Renal cortex interstitium (tissue), 11 donors: ENCODE measurements around the gene GPC3. TPM values are rescaled to one million over a fixed set of nuclear protein-coding genes. Genes with fewer than 3 reads are reported as not detected.
A peak's percentile ranks its signal among the peaks of the same experiment; 100 is the strongest.

ENCODE experiments used
- DNase-seq, 11 donors: peaks; one replicate each; pipeline ENCODE4 v3.0.0-alpha.2; 2013; ENCODE audit warnings: low read depth in 9 of 11, low spot score in 4 of 11; ENCODE audit errors: extremely low read depth in 1 of 11
- polyA plus RNA-seq, 3 donors: library from polyadenylated mRNA; unstranded; fragments of 120-200 nt; gene quantifications; one replicate each; pipeline ENCODE4 v1.2.1, GENCODE V29; 2013; ENCODE audit not compliant: insufficient read length in 3 of 3

The GPC3 gene
- polyA plus RNA-seq, 3 donors = 1,038 to 1,396 (median 1,308) TPM

DNA sequence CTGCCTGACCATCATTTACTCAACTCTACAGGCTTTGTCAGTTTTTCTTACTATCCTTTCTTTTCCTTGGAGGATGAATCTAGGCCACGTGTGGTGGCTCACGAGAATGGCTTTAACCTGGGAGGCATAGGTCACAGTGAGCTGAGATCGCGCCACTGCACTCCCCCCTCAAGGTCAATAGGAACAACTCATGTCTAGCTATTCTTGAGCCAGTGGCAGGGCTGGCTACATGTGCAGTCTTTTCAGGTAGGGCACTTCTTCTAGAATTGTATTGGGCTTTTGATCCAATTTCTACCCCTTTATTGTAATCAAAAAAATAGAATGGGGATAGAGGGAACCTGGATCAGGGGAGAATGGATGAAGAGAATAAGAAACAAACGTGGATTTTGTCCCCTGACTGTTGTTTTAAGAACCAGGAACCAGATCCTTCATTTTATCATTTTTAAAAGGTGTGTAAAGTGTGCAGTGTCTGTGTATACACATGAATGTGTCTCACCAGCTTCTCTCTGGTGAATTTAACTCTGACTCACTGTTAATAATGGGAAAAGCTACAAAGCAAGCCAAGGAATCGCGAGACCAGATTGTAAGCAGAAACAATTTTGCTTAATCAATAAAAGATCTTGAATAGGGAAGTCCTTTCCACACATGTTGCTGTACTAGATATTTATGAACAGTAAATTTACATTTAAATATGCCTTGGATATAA lies 286.2 kb downstream of the GPC3 start:
- DNase-seq = no peak

- DNase-seq = no peak
Observed at GRCh38 chrX:133698298-133698697, 287.1 kb downstream of the GPC3 start.

- no peak for DNase-seq
Observed at GRCh38 chrX:133697656-133698055, 287.7 kb downstream of the GPC3 start.

GRCh38 chrX:133689997-133690599 lies 295.3 kb downstream of the GPC3 start:
- no peak for DNase-seq

GRCh38 chrX:133685822-133686221 lies 299.6 kb downstream of the GPC3 start:
- no peak for DNase-seq

GRCh38 chrX:133681897-133682296 lies 303.5 kb downstream of the GPC3 start:
- no peak for DNase-seq

GRCh38 chrX:133681421-133681820 lies 304.0 kb downstream of the GPC3 start:
- DNase-seq = no peak

DNA sequence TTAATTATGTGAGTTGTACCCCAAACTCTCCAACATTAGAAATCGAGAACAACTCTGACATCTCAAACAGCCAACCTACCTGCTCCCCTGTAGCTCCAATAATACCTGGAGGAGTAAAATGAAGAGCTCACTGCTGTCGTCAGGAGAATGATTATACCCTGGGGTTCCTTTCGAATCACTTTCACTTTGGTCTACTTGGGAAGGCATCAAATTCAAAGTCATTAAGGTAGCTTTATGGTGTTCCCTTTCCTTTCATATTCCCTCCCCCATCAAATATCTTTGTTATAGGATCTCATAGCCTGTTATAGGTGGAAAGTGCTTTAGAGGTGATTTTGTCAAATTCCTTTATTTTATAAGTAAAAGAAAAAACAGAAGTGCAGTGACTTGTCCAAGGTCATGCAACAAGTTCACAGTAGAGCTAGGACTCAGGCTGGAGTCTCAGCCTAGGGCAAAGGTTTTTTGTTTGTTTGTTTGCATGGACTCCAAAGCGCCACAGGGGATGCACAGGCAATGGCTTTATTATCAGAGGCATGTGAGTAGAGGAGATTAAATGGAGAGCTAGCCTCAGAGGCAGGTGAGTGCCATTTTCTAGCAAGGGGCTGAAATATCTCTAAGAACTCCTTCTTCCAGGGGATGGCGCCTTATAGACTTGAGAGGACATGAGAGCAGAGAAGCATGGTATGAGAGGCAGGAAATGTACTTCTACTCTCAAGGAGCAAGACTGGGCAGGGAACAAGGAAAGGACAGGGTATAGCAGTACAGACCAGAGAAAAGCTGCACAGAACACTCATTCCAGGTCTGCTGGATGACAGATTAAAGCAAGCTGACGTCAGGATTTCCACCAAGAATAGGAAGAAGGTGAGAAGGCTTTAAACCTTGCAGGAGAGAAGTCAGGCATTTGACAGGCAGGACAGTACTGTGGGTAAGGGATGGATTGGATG lies 308.0 kb downstream of the GPC3 start:
- DNase-seq = no peak

GRCh38 chrX:133676344-133677122 lies 308.9 kb downstream of the GPC3 start:
- DNase-seq = no peak

DNA sequence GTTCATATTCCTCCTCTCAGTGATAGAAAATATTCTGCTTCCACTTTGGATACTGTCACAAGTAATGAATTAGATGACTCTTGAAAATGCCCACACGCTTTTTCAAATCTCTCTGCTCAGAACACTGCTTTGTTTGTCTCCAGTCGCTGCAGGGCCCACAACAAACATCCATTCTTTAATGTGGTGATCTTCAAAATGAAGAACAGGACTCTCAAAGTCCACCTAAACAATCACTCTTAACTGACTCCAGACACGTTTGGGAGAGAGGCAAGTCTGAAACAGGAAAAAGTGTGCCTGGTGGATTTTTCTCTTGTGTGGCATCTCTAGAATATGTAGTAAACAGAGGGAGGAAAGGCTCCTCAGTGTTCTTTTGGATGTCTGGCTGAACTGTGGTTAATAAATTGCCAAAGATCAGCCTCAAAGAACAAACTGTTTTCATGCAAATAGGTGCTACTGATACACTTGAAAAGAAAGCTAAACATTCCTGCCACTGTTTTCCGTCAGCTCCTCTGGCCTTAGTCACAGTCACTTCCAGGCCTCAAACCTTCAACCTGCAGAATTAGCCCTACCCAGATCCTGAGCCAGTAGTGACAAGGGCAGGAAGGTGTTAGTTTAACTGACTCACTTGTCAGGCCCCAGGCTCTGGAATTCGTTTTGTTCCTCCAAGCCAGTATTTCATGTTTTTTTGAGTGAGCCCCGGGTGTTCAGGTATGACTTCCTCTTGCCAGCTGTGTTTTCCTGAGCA lies 310.5 kb downstream of the GPC3 start:
- DNase-seq = peak in 1 of 11 donors; percentile 20

GRCh38 chrX:133670383-133670782 lies 315.0 kb downstream of the GPC3 start:
- DNase-seq = peak in 10 of 11 donors; percentile 13 to 52 (median 30)

GRCh38 chrX:133669214-133669613 lies 316.2 kb downstream of the GPC3 start:
- no peak for DNase-seq

- DNase-seq = no peak
Observed at GRCh38 chrX:133668225-133668931, 317.0 kb downstream of the GPC3 start.

DNA sequence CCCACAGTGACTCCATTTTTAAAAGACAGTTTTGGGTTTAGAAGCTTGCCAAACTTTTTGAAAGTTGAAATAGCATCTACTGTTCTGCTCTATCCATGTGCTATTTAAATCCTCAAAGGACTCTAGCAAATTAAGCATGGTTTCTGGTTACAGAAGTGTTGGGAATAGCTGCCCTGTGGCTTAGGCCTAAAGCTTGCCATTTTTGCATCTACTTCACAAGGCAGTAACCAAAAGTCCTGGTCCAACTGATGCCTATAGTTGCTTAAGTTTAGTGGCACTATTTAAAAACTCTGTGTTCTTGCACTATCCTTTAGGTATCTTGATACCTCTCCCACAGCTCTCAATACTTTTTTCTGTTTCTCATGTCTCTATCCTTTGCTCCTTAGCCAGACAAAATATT lies 319.1 kb downstream of the GPC3 start:
- no peak for DNase-seq

DNA sequence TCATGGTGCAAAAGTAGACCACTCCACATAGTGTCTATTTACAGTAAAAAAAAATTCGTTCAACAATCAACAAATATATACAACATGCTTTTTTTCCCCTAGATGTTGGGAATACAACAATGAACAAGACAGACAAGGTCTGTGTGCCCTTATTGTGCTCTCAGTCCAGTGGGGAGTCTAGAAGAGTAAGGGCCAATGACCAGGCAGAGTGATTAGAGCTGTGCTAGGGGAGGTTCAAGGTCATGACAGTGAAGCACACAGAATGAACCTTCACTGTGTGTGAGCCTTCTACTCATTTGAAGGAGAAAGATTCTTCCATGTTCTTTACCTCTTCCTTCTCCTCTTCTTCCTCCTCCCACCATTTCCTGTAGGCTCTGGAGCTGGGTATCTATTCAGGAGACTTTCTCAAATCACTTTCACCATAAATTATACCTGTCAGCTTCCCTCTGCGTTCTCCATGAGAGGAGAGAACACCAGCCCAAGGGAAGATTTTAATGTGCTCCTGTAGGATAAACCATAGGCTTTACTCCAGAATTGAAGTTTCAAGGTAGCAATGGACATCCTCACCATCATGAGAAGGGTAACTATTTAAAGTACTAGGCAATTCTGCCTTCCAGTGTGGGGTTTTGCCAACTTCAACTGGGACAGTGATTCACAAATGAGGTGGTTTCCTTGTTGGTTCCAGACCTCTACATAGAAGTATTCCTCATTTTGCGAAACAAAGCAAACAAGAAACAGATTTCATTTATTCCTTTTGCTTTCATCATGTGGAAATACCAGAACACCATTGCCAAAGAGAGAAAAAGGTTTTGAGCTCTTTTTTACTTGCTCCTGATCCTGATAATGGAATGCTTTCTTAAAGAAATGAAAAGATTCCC lies 323.2 kb downstream of the GPC3 start:
- no peak for DNase-seq

- no peak for DNase-seq
Observed at GRCh38 chrX:133660281-133660680, 325.1 kb downstream of the GPC3 start.
